OCI-LY1 (cell line): ENCODE data around the gene FAM3D.

Experiments
- H2AFZ ChIP-seq: fragments of 200-600 bp; sonication (generic), shearing (Covaris generic); 2 replicates; pipeline ENCODE4 v1.6.0; 2014; ENCODE audit warnings: antibody characterized with exemption, mild to moderate bottlenecking, low read length
- H3F3A ChIP-seq: fragments of 200-600 bp; sonication (generic), shearing (Covaris generic); 2 replicates; pipeline ENCODE4 v1.6.0; 2014; ENCODE audit warnings: mild to moderate bottlenecking, antibody characterized with exemption, low read length, moderate library complexity; ENCODE audit not compliant: insufficient read depth
- H3K27ac ChIP-seq: fragments of 200-600 bp; sonication (generic); 2 replicates; pipeline ENCODE4 v1.5.1; 2014; ENCODE audit warnings: low read length, mixed run types, mild to moderate bottlenecking, low read depth; ENCODE audit not compliant: poor library complexity, severe bottlenecking
- H3K27me3 ChIP-seq: fragments of 200-600 bp; sonication (generic); 2 replicates; pipeline ENCODE4 v1.6.0; 2014; ENCODE audit warnings: antibody characterized with exemption, mild to moderate bottlenecking, low read length, moderate library complexity; ENCODE audit not compliant: insufficient read depth
- H3K36me3 ChIP-seq: fragments of 200-600 bp; sonication (generic); 2 replicates; pipeline ENCODE4 v1.6.1; 2014; ENCODE audit warnings: mild to moderate bottlenecking, antibody characterized with exemption, low read length, moderate library complexity, mixed read lengths; ENCODE audit not compliant: insufficient read depth
- H3K4me1 ChIP-seq: fragments of 200-600 bp; sonication (generic); 2 replicates; pipeline ENCODE4 v1.5.1; 2014; ENCODE audit warnings: mild to moderate bottlenecking, low read length, moderate library complexity; ENCODE audit not compliant: insufficient read depth, severe bottlenecking
- H3K4me2 ChIP-seq: fragments of 200-600 bp; sonication (generic), shearing (Covaris generic); 2 replicates; pipeline ENCODE4 v1.6.1; 2014; ENCODE audit warnings: low read length
- H3K4me3 ChIP-seq: fragments of 200-600 bp; sonication (generic); 2 replicates; pipeline ENCODE4 v1.5.1; 2014; ENCODE audit warnings: low read length, low read depth, mild to moderate bottlenecking, mixed read lengths; ENCODE audit not compliant: poor library complexity, severe bottlenecking
- H3K79me2 ChIP-seq: fragments of 200-600 bp; shearing (Covaris generic); 2 replicates; pipeline ENCODE4 v1.6.1; 2016; ENCODE audit warnings: mixed run types, low read length, mixed read lengths; ENCODE audit not compliant: insufficient read depth
- H3K9ac ChIP-seq: fragments of 200-600 bp; sonication (generic), shearing (Covaris generic); 2 replicates; pipeline ENCODE4 v1.6.1; 2014; ENCODE audit warnings: mild to moderate bottlenecking, low read length, mixed read lengths
- H3K9me2 ChIP-seq: fragments of 200-600 bp; sonication (generic), shearing (Covaris generic); 2 replicates; pipeline ENCODE4 v1.6.1; 2014; ENCODE audit warnings: low read depth, mild to moderate bottlenecking, low read length, mixed read lengths
- H3K9me3 ChIP-seq: fragments of 200-600 bp; shearing (Covaris generic); 2 replicates; pipeline ENCODE4 v1.6.1; 2014; ENCODE audit warnings: low read length, mixed read lengths
- H4K20me1 ChIP-seq: fragments of 200-600 bp; sonication (generic), shearing (Covaris generic); 2 replicates; pipeline ENCODE4 v1.6.0; 2016; ENCODE audit warnings: mild to moderate bottlenecking, low read length; ENCODE audit not compliant: insufficient read depth
- CTCF ChIP-seq: fragments of 200-600 bp; sonication (generic), shearing (Covaris generic); IDR thresholded peaks from 2 replicates; pipeline ENCODE4 v1.5.1; 2017; ENCODE audit warnings: mild to moderate bottlenecking, antibody characterized with exemption, low read length, moderate library complexity, mixed read lengths
- EZH2 ChIP-seq: fragments of 200-600 bp; sonication (generic), shearing (Covaris generic); IDR thresholded peaks from 2 replicates; pipeline ENCODE4 v1.8.0; 2017; ENCODE audit warnings: borderline replicate concordance, mixed run types, mild to moderate bottlenecking, antibody characterized with exemption, low read length, moderate library complexity, mixed read lengths

The FAM3D gene

GRCh38 chr3:58639001-58639400, 27.6 kb downstream of the FAM3D start:
- Histone ChIP-seq H3K27me3 (no peaks in the 10 kb centered on the region), H2AFZ (no peak overlapping the region), H3K4me1 (no peaks in the 10 kb centered on the region), H4K20me1 (no peaks in the 10 kb centered on the region), H3K79me2 (no peaks in the 10 kb centered on the region), H3K4me3 (no peak overlapping the region), H3K4me2 (no peak overlapping the region), H3K36me3 (no peaks in the 10 kb centered on the region), H3K9me3 (no peaks in the 10 kb centered on the region), H3K9me2 (no peaks in the 10 kb centered on the region), H3K27ac (no peak overlapping the region), H3F3A (no peaks in the 10 kb centered on the region), H3K9ac (no peak overlapping the region)
- TF ChIP-seq EZH2 (no peak), CTCF (no peak)

- Histone ChIP-seq H3K79me2 (no peaks in the 10 kb centered on the region), H2AFZ (no peak overlapping the region), H4K20me1 (no peaks in the 10 kb centered on the region), H3K9ac (no peak overlapping the region), H3K36me3 (no peaks in the 10 kb centered on the region), H3K27ac (no peak overlapping the region), H3K4me1 (no peaks in the 10 kb centered on the region), H3K9me3 (no peaks in the 10 kb centered on the region), H3K4me3 (no peak overlapping the region), H3K4me2 (no peak overlapping the region), H3K27me3 (no peaks in the 10 kb centered on the region), H3K9me2 (no peaks in the 10 kb centered on the region), H3F3A (no peaks in the 10 kb centered on the region)
- no peak for TF ChIP-seq EZH2
- no peak for TF ChIP-seq CTCF
Measured at GRCh38 chr3:58638591-58638990, 28.0 kb downstream of the FAM3D start.

- H4K20me1 ChIP-seq: no peaks in the 10 kb centered on the region
- H3K79me2 ChIP-seq: no peaks in the 10 kb centered on the region
- no peaks in the 10 kb centered on the region for H3K9me2 ChIP-seq
- H2AFZ ChIP-seq: no peak overlapping the region
- H3K9me3 ChIP-seq: no peaks in the 10 kb centered on the region
- no peak overlapping the region for H3K4me3 ChIP-seq
- no peaks in the 10 kb centered on the region for H3K36me3 ChIP-seq
- no peaks in the 10 kb centered on the region for H3K27me3 ChIP-seq
- H3K4me1 ChIP-seq: no peaks in the 10 kb centered on the region
- no peak overlapping the region for H3K4me2 ChIP-seq
- no peak overlapping the region for H3K27ac ChIP-seq
- H3K9ac ChIP-seq: no peak overlapping the region
- H3F3A ChIP-seq: no peaks in the 10 kb centered on the region
- TF ChIP-seq CTCF (no peak), EZH2 (no peak)
Measured at GRCh38 chr3:58637509-58637908, 29.1 kb downstream of the FAM3D start.
